Measurements from ENCODE around the gene JPT2.
A peak's percentile ranks its signal among the peaks of the same experiment; 100 is the strongest.
"Not testable (repeated sequence)": the region's sequence is repeated elsewhere in the genome, so short reads cannot be mapped to it uniquely, and the experiment has no call there.

The JPT2 gene

DNA sequence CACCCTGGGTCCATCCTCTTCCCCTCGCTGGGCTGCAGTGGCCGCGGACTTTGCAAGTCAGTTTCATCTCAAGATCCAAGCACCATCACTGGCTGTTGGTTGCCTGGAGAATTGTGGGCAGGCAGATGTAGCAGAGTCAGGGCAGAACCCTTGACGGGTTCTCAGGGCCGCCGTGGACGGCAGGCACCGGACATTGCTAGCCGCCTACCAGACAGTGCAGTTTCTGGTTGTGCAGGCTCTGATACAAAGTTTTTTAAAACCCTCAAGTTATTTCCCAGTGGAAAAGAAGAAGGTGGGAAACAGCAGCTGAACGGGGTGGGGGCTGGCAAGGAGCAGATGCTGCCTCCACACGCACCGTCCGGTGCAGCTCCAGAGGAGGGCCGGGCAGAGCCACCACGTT lies 31.3 kb downstream of the JPT2 start:
- DNase-seq: no peak

DNA sequence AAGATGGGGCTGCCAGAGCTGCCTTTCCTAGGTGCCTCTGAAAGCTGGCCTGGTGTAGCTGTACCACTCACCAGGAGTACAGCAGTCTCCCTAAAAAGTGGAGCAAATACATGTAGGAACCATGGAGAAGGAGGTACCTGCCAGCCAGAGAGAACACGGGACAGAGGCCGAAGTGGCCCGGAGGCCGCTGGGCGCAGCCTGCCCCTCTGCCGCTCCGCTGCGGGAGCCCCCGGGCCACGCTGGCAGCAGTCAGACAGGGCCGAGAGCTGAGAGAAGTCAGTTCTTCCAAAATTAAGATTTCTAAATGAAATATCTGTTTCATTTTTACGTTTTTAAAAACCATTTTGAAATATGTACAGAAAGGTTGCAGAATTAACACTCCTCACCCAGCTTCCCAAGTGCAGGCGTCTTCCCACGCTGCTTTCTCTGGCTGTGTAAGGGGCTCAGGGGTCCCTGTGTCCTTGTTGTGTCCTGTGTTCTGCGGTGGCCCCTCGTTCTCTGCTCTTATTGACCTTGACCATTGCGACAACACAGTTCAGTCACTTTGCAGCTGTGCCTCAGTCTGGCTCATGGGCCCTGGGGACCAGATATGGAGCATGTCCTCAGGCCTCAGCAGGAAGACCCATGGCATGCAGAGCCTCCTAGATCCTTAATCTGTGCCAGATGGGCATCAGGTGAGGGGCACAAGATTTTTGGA lies 32.9 kb downstream of the JPT2 start:
- no peak for DNase-seq

- DNase-seq: no peak
Observed at GRCh38 chr16:1712791-1713261, 34.7 kb downstream of the JPT2 start.

DNA sequence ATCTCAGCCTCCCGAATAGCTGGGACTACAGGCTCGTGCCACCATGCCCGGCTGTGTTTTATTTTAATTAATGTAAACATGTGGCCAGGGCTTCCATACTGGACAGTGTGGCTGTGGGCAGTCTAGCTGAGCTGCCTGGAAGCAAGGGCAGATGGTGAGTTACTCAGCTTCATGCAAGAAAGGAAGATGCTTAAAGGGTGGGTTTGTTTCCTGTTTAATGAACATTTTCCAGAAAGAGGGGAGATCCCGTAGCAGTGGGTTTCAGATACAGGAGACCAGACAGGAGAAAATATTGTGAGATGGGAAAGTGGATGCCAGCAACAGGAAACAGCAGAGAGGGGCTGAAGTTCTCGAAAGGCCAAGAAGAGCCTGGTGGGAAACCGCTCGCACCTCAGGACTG lies 35.3 kb downstream of the JPT2 start:
- no peak for DNase-seq

DNA sequence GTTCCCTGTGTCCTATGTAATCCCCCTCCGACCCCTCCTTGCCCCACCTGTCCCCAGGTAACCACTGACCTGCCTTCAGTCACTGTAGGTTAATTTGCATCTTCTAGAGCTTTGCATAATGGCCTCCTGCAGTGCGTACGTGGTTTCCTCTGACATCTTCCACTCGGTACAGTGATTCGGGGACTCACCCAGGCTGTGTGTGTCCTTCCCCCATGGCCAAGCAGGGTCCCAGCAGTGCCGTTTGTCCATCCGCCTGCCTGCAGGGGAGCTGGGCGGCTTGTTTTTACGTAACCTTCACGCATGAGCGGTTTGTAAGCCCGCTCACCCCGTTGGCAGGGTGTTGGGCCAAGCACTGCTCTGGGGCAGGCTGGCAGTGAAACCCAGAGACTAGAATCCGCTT lies 35.9 kb downstream of the JPT2 start:
- DNase-seq: no peak

- no peak for DNase-seq
Observed at GRCh38 chr16:1715220-1715619, 37.1 kb downstream of the JPT2 start.

DNA sequence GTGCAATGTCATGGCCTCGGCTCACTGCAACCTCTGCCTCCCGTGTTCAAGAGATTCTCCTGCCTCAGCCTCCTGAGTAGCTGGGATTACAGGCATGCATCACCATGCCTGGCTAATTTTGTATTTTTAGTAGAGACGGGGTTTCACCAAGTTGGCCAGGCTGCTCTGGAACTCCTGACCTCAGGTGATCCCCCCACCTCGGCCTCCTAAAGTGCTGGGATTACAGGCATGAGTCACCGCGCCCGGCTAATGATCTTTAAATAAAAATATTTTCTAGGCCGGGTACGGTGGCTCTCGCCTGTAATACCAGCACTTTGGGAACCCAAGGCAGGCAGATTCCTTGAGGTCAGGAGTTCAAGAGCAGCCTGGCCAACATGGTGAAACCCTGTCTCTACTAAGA lies 40.2 kb downstream of the JPT2 start:
- not testable (repeated sequence) for DNase-seq

DNA sequence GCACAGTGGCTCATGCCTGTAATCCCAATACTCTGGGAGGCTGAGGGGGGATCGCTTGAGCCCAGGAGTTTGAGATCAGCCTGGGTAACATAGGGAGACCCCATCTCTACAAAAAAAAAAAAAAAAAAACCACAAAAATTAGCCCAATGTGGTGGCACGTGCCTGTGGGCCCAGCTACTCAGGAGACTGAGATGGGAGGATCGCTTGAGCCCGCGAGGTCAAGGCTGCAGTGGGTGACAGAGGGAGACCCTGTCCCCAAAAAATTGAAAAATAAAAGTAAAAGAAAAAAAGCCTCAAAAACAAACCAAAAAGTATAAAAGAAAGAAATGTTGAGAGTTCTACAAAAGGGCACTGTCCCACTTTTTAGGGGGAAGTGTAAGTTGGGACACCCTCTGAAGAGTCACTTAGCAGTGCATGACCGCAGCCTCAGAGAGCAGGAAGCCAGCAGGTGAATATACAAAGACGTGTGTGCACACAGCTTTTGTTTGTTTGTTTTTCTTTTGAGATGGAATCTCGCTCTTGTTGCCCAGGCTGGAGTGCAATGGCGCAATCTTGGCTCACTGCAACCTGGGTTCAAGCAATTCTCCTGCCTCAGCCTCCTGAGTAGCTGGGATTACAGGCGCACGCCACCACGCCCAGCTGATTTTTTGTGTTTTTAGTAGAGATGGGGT lies 41.6 kb downstream of the JPT2 start:
- DNase-seq: not testable (repeated sequence)

GRCh38 chr16:1721372-1721771 lies 43.3 kb downstream of the JPT2 start:
- no peak for DNase-seq

GRCh38 chr16:1723450-1724147 lies 45.5 kb downstream of the JPT2 start:
- peak in 2 of 3 experiments; percentile 26 to 35 for DNase-seq

DNA sequence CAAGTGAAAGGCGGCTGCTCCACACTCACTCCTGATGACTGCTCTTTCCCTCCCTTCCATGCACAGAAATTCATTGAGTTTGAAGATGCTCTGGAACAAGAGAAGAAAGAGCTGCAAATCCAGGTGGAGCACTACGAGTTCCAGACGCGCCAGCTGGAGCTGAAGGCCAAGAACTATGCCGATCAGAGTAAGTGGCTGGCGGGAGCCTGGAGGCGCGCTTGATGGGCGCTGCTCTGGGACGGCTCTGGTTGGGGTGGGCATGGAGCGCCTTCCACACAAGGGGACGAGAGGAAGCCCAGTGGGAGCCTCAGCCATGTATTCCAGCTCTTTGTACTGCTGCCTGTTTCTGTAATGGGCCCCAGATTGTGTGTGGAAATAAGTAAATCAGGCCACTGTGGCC lies 46.4 kb downstream of the JPT2 start:
- no peak for DNase-seq

- no peak for DNase-seq
Observed at GRCh38 chr16:1726661-1727502, 48.8 kb downstream of the JPT2 start.

- no peak for DNase-seq
Observed at GRCh38 chr16:1727651-1728624, 49.9 kb downstream of the JPT2 start.

- no peak for DNase-seq
Observed at GRCh38 chr16:1729026-1729425, 50.9 kb downstream of the JPT2 start.

DNA sequence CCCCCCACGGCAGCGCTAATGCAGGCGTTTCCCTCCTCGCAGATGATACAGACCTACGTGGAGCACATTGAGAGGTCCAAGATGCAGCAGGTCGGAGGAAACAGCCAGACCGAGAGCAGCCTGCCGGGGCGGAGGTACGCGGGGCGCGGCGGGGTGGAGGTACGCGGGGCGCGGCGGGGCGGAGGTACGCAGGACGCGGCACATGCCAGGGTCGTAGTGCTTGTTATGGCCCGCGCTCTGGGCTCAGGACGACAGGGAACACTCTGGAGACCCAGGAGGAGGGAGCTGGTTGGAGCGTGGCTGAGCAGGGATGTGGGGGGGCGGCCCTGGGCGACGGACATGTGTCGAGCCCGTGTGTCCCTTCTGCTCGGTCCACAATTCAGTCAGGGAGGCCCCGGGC lies 51.4 kb downstream of the JPT2 start:
- no peak for DNase-seq

GRCh38 chr16:1731073-1731472 lies 53.0 kb downstream of the JPT2 start:
- DNase-seq: no peak

GRCh38 chr16:1731603-1732002 lies 53.5 kb downstream of the JPT2 start:
- no peak for DNase-seq

DNA sequence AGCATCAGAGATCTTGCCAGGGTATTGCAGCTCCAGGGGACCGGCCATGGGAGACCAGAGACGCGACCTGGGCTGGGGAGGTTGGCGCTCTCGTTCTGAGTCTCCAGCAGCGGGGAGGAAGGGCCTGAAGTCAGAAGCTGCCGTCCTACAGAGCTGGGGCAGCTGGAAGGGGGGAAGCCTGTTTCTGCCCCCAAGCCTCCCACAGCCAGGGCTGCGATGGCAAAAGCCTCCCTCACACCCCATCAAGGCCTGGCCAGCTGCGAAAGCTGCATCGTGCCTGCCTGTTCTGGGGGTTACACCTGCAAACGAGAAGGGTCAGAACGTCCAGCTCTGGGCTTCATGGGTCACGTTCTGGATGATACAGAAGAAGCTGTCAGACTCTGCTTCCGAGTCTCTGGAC lies 54.0 kb downstream of the JPT2 start:
- no peak for DNase-seq

DNA sequence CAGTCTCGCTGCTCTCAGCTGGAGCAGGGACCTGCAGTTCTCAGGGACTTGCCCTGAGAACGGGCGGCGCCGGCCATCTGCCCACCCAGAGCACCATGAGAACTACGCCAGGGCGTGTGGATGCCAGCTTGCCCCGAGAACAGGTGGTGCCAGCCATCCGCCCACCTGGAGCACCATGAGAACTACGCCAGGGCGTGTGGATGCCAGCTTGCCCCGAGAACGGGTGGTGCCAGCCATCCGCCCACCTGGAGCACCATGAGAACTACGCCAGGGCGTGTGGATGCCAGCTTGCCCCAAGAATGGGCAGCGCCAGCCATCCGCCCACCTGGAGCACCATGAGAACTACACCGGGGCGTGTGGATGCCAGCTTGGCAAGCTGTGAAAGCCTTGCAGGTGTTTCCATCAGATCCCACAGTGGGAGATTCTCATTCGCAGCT lies 54.5 kb downstream of the JPT2 start:
- not testable (repeated sequence) for DNase-seq

GRCh38 chr16:1734123-1734522 lies 56.0 kb downstream of the JPT2 start:
- no peak for DNase-seq

- no peak for DNase-seq
Observed at GRCh38 chr16:1734816-1735215, 56.7 kb downstream of the JPT2 start.

DNA sequence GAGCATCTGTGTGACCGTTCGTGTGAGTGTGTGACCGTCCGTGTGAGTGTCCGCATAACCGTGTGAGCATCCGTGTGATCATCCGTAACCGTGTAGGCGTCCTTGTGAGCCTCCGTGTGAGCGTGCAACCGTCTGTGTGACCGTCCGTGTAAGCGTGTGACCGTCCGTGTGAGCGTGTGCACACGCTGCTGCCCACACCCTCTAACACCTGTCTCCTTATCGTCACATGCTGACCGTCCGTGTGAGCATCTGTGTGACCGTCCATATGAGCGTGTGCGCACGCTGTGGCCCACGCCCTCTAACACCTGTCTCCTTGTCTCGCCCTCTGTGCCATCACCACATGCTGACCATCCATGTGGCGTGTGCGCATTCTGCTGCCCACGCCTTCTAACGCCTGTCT lies 62.2 kb downstream of the JPT2 start:
- DNase-seq: no peak

Data from NCI-H1417 (cell line).